Measurements from ENCODE around the gene HDAC4. TPM values are rescaled to one million over a fixed set of nuclear protein-coding genes. Genes with fewer than 3 reads are reported as not detected.

Gene HDAC4
- total and polyA plus RNA-seq, 2 experiments from 2014 or later: 8.1 to 41.8 TPM

DNA sequence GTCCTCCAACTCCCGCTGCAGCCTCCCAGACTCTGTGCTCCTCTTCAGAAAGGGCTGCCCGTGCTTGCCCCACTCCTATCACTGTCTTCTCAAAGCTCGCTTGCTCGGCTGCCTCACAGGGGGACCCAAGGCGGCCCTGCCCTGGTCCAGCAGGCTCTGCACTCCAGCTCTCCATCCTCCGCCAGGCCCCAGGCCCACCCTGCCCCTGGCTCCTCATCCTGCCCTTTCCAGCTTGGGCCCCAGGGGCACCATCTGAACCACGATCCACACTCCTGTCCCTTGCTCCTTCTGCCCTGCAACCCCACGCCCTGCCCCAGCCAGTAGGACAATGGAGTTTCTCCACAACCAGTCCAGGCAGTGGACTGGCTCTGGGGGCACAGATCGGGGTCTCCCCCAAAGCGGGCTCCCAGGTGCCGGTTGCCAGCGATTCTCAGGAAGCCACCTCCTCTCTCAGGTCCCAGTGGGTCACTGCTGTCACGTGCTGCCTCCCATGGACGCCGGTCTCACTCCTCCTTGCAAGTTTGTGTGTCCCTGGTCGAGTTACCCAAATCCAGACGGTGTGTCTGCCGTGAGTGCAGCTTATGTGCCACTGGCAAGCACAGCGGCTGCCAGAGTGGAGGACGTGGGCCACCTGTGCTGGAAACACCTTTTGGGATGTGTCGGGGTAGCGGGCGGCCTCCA is 238.5 kb downstream of the HDAC4 start (continued):
- TF ChIP-seq, protein P1, sequence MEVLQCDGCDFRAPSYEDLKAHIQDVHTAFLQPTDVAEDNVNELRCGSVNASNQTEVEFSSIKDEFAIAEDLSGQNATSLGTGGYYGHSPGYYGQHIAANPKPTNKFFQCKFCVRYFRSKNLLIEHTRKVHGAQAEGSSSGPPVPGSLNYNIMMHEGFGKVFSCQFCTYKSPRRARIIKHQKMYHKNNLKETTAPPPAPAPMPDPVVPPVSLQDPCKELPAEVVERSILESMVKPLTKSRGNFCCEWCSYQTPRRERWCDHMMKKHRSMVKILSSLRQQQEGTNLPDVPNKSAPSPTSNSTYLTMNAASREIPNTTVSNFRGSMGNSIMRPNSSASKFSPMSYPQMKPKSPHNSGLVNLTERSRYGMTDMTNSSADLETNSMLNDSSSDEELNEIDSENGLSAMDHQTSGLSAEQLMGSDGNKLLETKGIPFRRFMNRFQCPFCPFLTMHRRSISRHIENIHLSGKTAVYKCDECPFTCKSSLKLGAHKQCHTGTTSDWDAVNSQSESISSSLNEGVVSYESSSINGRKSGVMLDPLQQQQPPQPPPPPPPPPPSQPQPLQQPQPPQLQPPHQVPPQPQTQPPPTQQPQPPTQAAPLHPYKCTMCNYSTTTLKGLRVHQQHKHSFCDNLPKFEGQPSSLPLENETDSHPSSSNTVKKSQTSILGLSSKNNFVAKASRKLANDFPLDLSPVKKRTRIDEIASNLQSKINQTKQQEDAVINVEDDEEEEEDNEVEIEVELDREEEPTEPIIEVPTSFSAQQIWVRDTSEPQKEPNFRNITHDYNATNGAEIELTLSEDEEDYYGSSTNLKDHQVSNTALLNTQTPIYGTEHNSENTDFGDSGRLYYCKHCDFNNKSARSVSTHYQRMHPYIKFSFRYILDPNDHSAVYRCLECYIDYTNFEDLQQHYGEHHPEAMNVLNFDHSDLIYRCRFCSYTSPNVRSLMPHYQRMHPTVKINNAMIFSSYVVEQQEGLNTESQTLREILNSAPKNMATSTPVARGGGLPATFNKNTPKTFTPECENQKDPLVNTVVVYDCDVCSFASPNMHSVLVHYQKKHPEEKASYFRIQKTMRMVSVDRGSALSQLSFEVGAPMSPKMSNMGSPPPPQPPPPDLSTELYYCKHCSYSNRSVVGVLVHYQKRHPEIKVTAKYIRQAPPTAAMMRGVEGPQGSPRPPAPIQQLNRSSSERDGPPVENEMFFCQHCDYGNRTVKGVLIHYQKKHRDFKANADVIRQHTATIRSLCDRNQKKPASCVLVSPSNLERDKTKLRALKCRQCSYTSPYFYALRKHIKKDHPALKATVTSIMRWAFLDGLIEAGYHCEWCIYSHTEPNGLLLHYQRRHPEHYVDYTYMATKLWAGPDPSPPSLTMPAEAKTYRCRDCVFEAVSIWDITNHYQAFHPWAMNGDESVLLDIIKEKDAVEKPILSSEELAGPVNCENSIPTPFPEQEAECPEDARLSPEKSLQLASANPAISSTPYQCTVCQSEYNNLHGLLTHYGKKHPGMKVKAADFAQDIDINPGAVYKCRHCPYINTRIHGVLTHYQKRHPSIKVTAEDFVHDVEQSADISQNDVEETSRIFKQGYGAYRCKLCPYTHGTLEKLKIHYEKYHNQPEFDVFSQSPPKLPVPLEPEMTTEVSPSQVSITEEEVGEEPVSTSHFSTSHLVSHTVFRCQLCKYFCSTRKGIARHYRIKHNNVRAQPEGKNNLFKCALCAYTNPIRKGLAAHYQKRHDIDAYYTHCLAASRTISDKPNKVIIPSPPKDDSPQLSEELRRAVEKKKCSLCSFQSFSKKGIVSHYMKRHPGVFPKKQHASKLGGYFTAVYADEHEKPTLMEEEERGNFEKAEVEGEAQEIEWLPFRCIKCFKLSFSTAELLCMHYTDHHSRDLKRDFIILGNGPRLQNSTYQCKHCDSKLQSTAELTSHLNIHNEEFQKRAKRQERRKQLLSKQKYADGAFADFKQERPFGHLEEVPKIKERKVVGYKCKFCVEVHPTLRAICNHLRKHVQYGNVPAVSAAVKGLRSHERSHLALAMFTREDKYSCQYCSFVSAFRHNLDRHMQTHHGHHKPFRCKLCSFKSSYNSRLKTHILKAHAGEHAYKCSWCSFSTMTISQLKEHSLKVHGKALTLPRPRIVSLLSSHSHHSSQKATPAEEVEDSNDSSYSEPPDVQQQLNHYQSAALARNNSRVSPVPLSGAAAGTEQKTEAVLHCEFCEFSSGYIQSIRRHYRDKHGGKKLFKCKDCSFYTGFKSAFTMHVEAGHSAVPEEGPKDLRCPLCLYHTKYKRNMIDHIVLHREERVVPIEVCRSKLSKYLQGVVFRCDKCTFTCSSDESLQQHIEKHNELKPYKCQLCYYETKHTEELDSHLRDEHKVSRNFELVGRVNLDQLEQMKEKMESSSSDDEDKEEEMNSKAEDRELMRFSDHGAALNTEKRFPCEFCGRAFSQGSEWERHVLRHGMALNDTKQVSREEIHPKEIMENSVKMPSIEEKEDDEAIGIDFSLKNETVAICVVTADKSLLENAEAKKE (CRISPR knock-in tag; IDR thresholded peaks at IDR 0.05): no peak

DNA sequence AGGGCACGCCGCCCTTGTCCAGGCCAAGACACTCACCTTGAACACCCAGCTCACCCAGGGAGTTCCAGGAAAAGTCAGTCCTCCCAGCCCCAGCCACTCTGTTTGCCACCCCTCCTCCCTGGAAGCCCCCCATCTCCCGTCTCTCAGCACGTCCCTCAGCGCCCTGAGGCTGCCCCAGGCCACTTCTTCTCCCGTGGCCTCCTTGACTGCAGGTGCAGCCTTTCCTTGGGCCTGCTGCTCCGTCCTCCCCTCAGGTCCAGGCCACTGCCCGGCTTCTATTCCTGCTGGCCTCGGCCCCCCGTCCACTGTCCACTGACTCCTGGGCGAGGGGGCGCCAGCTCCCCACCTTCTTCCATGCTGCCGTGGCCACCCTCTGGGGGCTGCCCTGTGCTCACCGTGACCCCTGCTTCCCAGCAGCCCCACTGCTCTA is 239.1 kb downstream of the HDAC4 start:
- Mint-ChIP-seq H3K27me3 (ENCODE audit: insufficient read depth, low read depth, poor library complexity) (peaks cover 15% of the 10 kb centered on the region), H3K36me3 (ENCODE audit: low read depth) (peaks cover 19% of the 10 kb centered on the region), H3K27ac (no peak overlapping the region; the same call in 1 of the 2 replicates), H3K4me1 (peaks cover 12% of the 10 kb centered on the region), H3K4me3 (no peak overlapping the region), H3K9me3 (no peaks in the 10 kb centered on the region; the same call in 2 of the 3 replicates)
- Histone ChIP-seq H4K20me1 (replicated peaks; ENCODE audit: insufficient read depth) (peaks cover 3% of the 10 kb centered on the region), H3K4me3 (no peak overlapping the region), H2AFZ (no peak overlapping the region), H3K4me1 (ENCODE audit: insufficient read depth) (no peaks in the 10 kb centered on the region), H3K4me2 (no peak overlapping the region), H3K9me2 (ENCODE audit: insufficient read depth) (no peaks in the 10 kb centered on the region), H3K27ac (ENCODE audit: low read depth) (no peak overlapping the region), H3K79me2 (replicated peaks; ENCODE audit: insufficient read depth) (no peaks in the 10 kb centered on the region), H3K27me3 (ENCODE audit: insufficient read depth) (no peaks in the 10 kb centered on the region), H3F3A (replicated peaks; ENCODE audit: low read depth) (no peaks in the 10 kb centered on the region), H3K36me3 (ENCODE audit: insufficient read depth) (no peaks in the 10 kb centered on the region)
- no peak for DNase-seq (ENCODE audit: low spot score)
- ATAC-seq: no peak
- TF ChIP-seq POLR2AphosphoS5 (IDR thresholded peaks at IDR 0.05; ENCODE audit: low read depth): no peak
- TF ChIP-seq EZH2phosphoT487 (IDR thresholded peaks at IDR 0.05; ENCODE audit: unreplicated experiment): no peak
- no peak for TF ChIP-seq NANOG (IDR thresholded peaks at IDR 0.05; ENCODE audit: borderline replicate concordance)
- TF ChIP-seq, protein P2, sequence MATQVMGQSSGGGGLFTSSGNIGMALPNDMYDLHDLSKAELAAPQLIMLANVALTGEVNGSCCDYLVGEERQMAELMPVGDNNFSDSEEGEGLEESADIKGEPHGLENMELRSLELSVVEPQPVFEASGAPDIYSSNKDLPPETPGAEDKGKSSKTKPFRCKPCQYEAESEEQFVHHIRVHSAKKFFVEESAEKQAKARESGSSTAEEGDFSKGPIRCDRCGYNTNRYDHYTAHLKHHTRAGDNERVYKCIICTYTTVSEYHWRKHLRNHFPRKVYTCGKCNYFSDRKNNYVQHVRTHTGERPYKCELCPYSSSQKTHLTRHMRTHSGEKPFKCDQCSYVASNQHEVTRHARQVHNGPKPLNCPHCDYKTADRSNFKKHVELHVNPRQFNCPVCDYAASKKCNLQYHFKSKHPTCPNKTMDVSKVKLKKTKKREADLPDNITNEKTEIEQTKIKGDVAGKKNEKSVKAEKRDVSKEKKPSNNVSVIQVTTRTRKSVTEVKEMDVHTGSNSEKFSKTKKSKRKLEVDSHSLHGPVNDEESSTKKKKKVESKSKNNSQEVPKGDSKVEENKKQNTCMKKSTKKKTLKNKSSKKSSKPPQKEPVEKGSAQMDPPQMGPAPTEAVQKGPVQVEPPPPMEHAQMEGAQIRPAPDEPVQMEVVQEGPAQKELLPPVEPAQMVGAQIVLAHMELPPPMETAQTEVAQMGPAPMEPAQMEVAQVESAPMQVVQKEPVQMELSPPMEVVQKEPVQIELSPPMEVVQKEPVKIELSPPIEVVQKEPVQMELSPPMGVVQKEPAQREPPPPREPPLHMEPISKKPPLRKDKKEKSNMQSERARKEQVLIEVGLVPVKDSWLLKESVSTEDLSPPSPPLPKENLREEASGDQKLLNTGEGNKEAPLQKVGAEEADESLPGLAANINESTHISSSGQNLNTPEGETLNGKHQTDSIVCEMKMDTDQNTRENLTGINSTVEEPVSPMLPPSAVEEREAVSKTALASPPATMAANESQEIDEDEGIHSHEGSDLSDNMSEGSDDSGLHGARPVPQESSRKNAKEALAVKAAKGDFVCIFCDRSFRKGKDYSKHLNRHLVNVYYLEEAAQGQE (IDR thresholded peaks at IDR 0.05; ENCODE audit: unreplicated experiment): no peak
- no peak for TF ChIP-seq EZH2 (IDR thresholded peaks at IDR 0.05; ENCODE audit: low read depth, unreplicated experiment)
- TF ChIP-seq, protein P3, sequence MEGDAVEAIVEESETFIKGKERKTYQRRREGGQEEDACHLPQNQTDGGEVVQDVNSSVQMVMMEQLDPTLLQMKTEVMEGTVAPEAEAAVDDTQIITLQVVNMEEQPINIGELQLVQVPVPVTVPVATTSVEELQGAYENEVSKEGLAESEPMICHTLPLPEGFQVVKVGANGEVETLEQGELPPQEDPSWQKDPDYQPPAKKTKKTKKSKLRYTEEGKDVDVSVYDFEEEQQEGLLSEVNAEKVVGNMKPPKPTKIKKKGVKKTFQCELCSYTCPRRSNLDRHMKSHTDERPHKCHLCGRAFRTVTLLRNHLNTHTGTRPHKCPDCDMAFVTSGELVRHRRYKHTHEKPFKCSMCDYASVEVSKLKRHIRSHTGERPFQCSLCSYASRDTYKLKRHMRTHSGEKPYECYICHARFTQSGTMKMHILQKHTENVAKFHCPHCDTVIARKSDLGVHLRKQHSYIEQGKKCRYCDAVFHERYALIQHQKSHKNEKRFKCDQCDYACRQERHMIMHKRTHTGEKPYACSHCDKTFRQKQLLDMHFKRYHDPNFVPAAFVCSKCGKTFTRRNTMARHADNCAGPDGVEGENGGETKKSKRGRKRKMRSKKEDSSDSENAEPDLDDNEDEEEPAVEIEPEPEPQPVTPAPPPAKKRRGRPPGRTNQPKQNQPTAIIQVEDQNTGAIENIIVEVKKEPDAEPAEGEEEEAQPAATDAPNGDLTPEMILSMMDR (conservative IDR thresholded peaks at IDR 0.05; ENCODE audit: low read depth in 2 of 2): no peak

All from GM23338 (cell line).